ENCODE results near the gene PPA2.

- TF ChIP-seq CTCF (IDR thresholded peaks at IDR 0.05): no peak
- no peak for TF ChIP-seq POLR2AphosphoS5 (IDR thresholded peaks at IDR 0.05)
Measured at GRCh38 chr4:105386012-105386411, 87.8 kb downstream of the PPA2 start.

Measured in suprapubic skin (tissue), 3 donors.